HG02840 (cell line): ENCODE measurements around the gene PRR3.

Experiments
- ATAC-seq: cut with Tn5 transposase; IDR thresholded peaks from one replicate; pipeline ENCODE4 v1.9.1; 2021; ENCODE audit warnings: mild to moderate bottlenecking, moderate library complexity, moderate number of reproducible peaks; ENCODE audit not compliant: unreplicated experiment, low FRiP score

Gene PRR3

GRCh38 chr6:30611150-30611855, 54.2 kb downstream of the PRR3 start:
- no peak for ATAC-seq

- no peak for ATAC-seq
Observed at GRCh38 chr6:30611856-30612194, 54.7 kb downstream of the PRR3 start.

- ATAC-seq = no peak
Observed at GRCh38 chr6:30612213-30612612, 55.1 kb downstream of the PRR3 start.

GRCh38 chr6:30612687-30613248, 55.7 kb downstream of the PRR3 start:
- no peak for ATAC-seq
